Stimulated activated CD8-positive, alpha-beta memory T cell treated with anti-CD3 and anti-CD28 coated beads, Interleukin-4, amount 100 ng/mL, for 4 hours (primary cell): ENCODE measurements around the gene BCL11B.
A peak's percentile ranks its signal among the peaks of the same experiment; 100 is the strongest.

Experiments
- DNase-seq, 2 donors: peaks; one replicate each; pipeline ENCODE4 v3.0.0-alpha.2; 2020; ENCODE audit warnings: low read depth in 2 of 2, low spot score in 1 of 2

Gene BCL11B

GRCh38 chr14:99256483-99256874 is 15.5 kb downstream of the BCL11B start:
- DNase-seq: no peak

- DNase-seq: no peak
Measured at GRCh38 chr14:99255621-99256482, 16.1 kb downstream of the BCL11B start.

DNA sequence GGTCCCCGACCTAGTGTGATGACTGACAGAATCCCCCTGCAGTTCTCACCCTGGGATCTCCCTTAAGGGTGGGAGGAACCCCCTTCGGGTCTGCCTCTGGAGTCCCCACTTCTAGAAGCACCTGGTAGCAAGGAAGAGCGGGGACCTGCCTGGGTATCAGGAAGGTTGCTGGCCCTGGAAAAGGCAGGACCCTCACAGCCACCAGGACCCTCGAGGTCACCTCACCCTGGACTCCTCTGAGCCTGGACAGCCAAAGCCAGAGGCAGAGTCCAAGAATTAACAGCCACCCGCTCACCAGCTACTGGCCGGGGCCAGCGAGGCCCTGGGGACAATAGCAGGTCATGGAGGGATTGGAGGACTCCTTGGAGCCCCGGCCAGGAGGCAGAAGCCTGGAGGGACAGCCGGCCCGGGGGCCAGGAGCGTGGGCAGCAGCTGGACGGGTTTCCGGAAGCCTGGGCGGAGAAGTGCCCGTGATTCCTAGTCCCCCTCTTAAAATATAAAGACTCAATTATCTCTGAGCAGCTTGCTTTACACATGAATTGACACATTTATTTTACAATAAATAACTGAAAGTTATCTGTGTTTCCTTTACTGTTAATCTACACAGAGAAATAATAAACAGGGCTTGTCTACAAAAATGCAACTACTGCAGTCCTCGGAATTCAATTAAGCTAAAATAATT is 17.5 kb downstream of the BCL11B start:
- no peak for DNase-seq

DNA sequence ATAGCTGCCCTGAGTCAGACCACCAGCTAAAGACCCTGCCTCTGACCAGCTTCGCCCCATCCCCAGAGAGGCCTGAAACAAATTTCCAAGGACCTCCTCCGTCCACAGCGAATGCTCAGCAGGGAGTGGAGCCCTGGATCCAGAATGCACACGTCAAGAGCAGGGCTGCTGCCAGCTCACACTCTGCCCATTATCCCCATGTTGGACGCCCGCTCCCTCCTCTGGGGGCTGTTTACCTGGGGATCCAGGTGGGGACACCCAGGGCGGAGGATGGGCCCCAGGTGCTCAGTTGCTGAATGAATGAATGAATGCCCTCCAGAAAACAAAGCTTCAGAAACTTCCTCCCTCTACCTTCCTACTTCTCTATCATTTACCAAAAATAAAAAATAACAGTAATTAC is 18.1 kb downstream of the BCL11B start:
- no peak for DNase-seq

DNA sequence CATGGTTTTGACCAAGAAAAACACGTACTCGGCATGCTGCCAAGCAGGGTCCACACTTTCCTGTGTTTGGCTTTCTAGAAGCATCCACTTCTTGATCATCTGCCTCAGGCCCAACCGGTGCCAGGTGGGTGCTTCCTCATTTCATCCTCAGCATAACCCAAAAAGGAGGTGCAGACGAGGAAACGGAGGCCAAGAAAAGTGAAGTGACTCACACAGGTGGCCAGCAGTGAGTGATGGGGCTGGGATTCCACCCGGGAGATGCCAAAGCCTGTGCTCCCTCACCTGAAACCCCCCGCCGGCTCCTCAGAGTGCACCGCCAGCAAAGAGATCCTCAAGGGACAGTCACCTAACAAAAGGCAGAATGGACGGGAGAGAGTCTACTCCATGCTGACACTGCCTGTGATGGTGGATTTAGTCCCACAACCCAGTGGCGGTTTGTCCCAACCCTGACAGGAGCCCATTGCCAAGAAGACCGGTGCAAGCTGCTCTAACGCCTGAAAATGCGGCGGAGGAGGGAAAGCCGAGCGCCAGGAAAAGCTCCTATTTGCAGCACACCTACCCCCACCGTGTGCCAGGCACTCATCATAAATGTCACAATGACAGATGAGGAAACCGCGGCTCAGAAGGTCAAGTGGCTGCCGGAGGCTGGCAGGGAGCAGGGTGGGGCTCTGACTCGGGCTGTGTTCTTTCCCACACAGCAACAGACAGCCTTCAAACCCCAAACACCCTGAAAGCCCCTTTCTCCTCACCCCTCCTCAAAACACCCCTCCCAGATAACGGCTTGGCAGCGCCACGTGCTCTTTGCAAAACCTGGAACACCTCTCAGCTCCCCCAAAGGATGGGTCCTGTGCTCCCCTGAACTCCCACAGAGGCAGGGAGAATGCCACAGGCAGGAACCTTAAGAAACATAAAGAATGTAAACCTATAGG is 18.8 kb downstream of the BCL11B start:
- DNase-seq: peak in 1 of 2 donors; percentile 52

GRCh38 chr14:99252443-99252939 is 19.5 kb downstream of the BCL11B start:
- no peak for DNase-seq

GRCh38 chr14:99251721-99252120 is 20.3 kb downstream of the BCL11B start:
- no peak for DNase-seq

DNA sequence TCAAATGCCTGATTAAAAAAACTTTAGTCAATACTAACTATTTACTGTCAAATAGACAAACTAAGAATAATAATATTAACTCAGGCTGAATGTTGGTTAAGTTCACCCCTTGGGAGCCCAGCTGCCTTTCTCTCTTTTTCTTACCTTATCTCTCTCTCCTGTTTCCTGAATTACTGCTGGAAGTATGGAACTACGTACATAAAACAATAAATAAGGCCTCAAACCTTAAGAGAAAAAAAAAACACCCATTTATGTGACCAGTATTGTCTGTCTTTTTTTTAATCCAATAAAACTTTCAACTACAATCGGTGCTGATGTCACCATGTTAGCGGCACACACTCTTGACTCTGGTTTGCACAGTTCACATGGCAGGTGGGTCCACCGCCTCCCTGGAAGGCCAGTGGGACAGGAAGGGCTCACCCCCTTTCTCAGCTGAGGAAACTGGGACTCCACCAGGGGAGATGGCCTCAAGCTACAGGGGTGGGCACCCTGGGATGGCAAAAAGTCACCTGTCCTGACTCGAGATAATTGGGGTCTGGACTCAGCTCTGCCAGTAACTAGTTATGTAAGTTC is 21.3 kb downstream of the BCL11B start:
- no peak for DNase-seq

- DNase-seq: no peak
Measured at GRCh38 chr14:99249389-99249788, 22.6 kb downstream of the BCL11B start.

- no peak for DNase-seq
Measured at GRCh38 chr14:99248761-99249171, 23.2 kb downstream of the BCL11B start.

GRCh38 chr14:99247772-99248171 is 24.2 kb downstream of the BCL11B start:
- DNase-seq: no peak

DNA sequence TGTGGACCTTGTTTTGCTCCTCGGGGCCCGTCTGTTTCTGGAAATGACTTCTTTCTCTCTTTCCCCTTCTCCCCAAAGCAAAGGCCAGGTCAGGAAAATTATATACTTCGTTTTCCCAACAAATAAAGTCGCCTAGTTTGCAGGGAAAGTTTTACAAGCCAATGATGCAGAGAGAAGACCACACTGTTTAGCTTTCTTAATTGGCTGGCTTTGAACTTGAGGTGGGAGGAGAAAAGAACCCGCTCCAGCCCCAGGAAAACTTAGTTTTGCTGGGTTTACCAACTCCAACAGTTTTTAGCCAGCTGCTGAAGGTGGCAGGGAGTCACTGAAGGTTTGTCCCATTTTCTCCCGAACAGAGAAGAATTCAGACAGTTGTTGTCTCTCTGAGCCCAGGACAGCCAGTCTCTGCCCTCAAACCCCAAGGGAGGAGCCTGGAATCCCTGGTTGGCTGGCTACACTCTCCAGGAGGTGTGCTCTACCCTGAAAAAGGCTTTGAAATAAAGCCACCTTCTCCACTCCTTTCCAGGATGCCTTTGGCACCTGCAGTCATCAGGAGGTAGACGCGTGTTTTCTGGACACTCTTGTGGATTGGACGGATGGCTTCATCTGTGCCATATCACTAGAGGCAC is 24.8 kb downstream of the BCL11B start:
- DNase-seq: no peak

- DNase-seq: no peak
Measured at GRCh38 chr14:99246536-99247097, 25.4 kb downstream of the BCL11B start.

- DNase-seq: no peak
Measured at GRCh38 chr14:99245564-99246511, 26.2 kb downstream of the BCL11B start.

DNA sequence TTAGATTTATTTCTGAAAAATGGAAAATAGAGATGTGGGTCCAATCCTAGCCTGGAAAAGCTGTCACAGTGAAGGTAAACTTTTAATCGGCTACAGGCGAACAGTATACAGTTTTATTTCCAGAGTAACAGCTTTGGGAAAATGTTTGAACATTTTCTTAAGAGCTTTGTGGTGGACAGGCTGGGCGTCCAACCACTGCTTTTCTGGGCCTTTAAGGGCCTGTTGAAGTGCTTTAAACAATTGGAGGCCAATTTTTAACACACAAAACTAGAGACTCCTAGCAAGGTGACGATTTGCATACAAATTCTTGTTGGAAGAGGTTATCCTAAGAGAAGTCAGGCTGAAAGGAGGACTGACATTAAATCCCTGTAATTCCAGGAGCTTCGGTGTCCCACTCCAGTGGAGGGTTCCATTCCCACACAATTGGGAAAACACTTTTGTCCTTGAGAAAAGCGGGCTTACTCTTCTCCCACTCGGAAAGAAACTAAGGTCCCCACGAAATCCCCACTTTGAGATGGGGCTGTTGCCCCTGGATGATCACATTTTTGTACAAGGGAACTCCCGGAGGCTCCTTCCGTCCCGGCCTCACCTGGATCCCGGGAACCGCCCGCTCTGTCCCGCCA is 26.9 kb downstream of the BCL11B start:
- DNase-seq: no peak

DNA sequence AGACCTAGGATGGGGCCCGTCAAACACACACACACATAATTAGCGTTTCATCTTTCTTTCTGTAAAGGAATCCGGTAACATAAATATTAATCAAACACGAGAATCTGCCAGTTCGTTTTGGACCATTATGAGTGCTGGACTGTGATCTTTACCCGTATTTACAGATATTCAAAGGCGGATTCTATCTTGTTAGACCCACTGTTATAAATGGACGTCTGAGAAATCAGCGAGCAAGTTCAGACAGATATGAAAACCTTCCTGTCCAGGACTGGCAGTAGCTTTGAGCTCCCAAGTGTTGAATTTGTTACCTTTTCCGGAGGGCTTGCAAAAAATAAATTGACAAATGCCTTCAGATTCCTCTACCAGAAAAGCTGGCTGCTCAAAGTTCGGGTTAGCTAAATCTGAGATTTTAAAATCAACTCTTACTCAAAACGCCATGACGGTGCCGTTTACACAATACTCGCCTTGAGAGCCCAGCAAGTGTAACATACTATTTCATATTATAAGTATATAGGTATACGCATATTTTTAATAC is 27.6 kb downstream of the BCL11B start:
- no peak for DNase-seq

- no peak for DNase-seq
Measured at GRCh38 chr14:99242816-99243721, 28.9 kb downstream of the BCL11B start.
